Hematopoietic multipotent progenitor cell treated with erythropoietin and hydrocortisone succinate and interleukin-3 and kit ligand, for 17 days (in vitro differentiated cells): ENCODE measurements around the gene UBR1.

ENCODE experiments used
- DNase-seq: peaks from one replicate; pipeline ENCODE4 v3.0.0-alpha.2; 2015; ENCODE audit warnings: low spot score

Gene UBR1

GRCh38 chr15:43106486-43106829 is 620 bp upstream of the UBR1 start:
- no peak for DNase-seq

- peak; percentile 68 for DNase-seq
These were observed 631 bp downstream of the UBR1 start for GRCh38 chr15:43105077-43105736.

DNA sequence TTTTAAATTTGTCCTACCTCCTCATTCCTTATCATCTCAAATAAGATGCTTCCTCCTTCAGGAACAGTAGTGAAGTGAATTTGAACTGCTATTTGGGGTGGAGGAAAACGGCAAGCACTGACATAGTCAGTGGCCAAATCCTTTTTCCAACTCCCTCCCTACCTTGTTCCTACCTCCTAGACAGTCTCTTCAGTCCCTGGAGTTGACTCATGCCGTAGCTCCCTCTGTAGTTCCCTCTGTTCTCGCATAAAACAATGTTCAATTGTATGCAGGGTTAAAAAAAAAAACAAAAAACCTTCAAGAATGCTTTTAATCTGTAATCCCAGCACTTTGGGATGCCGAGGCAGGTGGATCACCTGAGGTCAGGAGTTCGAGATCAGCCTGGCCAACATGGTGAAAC is 1.4 kb downstream of the UBR1 start:
- peak; percentile 38 for DNase-seq

GRCh38 chr15:43103907-43104306 is 1.9 kb downstream of the UBR1 start:
- DNase-seq, result no peak

DNA sequence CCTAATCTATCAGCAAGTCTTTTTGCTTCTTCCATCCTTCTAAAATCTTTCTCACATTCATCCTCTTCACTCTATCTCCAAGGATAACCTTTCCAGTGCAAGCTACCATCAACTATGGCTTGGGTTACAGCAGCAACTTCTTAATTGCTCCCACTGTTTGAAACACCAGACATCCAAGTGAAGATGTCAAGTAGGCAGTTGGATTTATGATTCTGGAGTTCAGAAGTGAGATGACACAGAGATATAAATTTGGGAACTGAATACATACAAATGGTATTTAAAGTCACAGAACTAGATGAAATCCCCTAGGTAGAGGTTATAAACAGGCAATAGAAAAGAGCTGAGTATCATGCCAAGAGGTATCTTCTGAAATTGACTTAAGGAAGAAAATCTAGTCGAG is 3.7 kb downstream of the UBR1 start:
- DNase-seq, result no peak

GRCh38 chr15:43100971-43101370 is 4.9 kb downstream of the UBR1 start:
- no peak for DNase-seq

- DNase-seq, result no peak
These were observed 6.6 kb downstream of the UBR1 start for GRCh38 chr15:43099105-43099845.

DNA sequence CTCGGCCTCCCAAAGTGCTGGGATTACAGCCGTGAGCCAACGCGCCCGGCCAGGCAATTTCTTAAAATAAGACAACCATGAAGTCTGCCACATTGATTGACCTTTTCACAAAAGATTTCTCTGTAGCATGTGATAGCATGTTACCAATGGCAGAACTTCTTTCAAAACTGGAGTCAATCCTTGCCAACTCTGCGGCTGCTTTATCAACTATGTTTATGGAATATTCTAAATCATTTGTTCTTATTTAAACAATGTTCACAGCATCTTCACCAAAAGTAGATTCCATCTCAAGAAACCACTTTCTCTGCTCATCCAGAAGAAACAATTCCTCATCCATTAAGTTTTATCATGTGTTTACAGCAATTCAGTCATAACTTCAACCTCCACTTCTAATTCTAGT is 9.4 kb downstream of the UBR1 start:
- DNase-seq, result no peak

DNA sequence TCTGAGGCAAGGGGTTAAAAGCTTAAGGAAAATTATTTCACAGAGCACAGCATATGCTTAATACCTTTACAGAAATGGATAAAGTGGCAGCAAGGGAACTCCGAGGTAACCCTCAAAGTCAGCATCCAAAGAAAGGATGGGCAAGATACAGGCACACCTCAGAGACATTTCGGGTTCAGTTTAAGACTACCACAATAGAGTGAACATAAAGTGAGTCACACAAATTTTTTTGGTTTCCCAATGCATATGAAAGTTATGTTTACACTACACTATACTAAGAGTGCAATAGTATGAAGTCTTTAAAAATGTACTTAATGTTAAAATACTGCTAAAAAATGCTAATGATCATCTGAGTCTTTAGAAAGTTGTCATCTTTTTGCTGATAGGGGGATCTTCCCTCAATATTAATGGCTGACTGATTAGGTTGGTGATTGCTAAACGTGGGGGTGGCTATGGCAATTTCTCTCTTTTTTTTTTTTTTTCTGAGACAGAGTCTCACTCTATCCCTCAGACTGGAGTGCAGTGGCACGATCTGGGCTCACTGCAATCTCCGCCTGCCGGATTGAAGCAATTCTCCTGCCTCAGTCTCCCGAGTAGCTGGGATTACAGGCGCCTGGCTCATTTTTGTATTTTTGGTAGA is 10.0 kb downstream of the UBR1 start:
- no peak for DNase-seq

- peak; percentile 70 for DNase-seq
These were observed 10.6 kb downstream of the UBR1 start for GRCh38 chr15:43095243-43095642.

- DNase-seq, result peak; percentile 63
These were observed 11.3 kb downstream of the UBR1 start for GRCh38 chr15:43094416-43095030.

DNA sequence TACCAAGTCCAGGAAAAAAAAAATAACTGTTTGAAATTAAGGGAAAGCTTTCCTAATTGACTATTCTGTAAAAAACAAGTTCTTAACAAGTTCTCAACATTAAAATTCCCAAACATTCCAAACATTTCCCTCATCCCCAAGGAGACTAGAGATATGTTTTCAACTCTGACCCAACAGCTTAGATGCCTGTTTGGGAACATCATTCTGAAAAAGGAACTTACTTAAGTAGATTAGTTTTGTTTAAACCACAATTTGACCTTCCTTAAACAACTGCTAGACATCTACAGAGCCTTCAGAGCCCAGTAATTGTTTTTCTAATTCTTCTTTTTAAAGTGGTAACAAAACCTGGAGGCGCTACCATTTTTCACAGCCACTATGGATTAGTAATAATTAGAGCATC is 12.8 kb downstream of the UBR1 start:
- no peak for DNase-seq

DNA sequence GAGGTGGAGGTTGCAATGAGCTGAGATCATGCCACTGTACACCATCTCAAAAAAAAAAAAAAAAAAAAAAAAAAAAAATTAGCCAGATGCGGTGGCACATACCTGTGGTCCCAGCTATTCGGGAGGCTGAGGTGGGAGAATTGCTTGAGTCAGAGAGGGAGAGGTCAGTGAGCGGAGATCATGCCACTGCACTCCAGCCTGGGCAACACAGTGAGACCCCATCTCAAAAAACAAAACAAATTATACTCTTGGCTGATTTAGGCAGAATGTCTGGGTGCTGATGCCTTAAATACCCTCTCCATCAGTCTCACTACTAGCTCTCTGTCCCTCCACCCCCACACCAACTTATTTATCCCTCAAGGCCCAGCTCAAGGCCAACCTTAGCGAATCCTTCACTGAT is 14.0 kb downstream of the UBR1 start:
- DNase-seq, result no peak

GRCh38 chr15:43086551-43086950 is 19.3 kb downstream of the UBR1 start:
- DNase-seq, result no peak

DNA sequence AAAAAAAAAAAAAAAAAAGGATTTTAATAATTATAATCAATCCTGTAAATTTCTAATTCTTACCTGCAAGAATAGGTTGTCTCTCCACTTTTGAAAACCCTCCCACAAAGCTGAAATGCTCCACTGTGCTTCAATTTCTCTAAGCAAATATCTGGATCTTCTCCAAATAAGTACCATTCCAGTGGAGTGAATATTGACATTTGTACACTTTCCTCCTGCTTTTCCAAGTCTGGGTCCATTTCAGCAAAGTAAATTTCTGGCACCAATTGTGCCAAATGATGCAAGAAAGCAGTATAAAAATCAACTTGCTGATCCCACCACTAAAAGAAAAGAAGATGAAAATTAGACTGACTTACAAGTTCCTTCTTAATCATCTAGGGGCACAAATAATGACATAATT is 19.9 kb downstream of the UBR1 start:
- DNase-seq, result no peak

DNA sequence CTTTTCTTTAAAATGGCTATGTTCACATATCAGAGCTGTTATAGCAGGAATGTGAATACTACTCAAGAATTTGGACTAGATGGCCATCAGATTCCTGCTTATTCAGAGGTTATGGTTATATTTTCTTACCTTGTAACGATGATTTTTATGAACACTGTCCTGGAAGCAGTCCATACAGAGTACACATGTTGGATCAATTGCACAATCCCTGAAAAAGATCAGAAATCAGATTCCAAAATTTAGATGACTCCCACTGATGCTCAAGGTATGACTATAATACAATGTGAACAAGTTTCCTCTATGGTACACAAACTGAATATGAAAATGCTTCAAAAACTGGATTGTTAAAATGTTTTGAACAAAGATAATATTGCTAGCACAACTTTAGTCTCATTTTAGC is 23.3 kb downstream of the UBR1 start:
- no peak for DNase-seq

- no peak for DNase-seq
These were observed 24.6 kb downstream of the UBR1 start for GRCh38 chr15:43081283-43081682.

DNA sequence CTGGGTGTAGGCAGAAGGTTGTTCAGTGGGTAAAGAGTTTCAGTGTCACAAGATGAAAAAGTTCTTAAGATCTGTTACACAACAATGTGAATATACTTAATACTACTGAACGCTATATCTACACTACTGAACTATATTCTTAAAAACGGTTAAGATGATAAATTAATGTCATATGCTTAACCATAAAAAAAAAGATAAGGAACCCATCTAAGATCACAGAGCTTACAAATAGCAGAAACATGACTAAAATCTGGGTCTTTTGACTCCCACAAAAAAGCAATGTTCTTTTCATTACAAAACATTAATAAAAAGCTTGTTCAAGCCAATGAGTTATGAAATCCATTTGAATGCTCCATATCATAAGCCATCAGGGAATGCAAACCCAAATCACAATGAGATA is 34.4 kb downstream of the UBR1 start:
- no peak for DNase-seq

GRCh38 chr15:43070893-43071292 is 34.9 kb downstream of the UBR1 start:
- no peak for DNase-seq

DNA sequence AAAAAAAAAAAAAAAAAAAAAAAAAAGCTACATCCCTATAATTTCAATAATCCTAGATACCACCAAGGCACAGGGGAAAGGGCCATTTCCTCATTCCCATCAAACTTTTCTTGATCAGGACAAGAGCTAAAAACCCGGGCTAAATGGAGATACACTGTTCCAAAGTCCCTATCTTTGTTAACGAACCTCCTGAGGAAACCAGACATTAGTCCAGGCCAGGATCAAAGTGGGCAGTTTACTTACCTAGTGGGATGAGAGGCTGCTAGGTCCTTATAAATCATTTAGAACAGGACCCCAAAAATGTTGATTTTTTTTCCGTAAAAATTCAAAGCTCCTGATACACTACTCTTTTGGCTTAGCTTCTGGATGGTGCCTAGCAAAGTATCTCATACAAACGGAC is 35.6 kb downstream of the UBR1 start:
- no peak for DNase-seq

- no peak for DNase-seq
These were observed 37.9 kb downstream of the UBR1 start for GRCh38 chr15:43067717-43068461.

DNA sequence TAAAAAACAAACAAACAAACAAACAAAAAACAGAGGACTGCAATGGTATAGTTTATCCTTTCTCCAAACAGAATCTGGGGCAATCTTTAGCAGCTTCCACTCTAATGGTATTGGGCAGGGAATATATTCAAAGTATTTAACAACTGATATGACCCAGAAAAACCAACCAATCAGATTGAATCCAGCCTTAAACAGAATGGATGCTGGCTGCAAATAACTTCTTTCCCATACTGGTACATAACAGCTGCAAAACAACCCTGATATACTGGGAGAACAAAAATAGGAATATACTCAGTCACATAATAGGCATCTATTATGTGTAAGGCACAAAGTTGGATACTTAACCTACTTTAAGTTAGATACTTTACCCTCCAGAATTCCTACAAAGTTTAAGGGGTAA is 49.1 kb downstream of the UBR1 start:
- no peak for DNase-seq
